Occipital lobe (tissue), 3 donors: ENCODE results near the gene MUC20. TPM values are rescaled to one million over a fixed set of nuclear protein-coding genes. Genes with fewer than 3 reads are reported as not detected.
"Not testable (repeated sequence)": the region's sequence is repeated elsewhere in the genome, so short reads cannot be mapped to it uniquely, and the experiment has no call there.

Experiments used
- DNase-seq: peaks from one replicate; lab custom pipeline; 2025; lab: John Stamatoyannopoulos, UW
- small RNA-seq: library from RNA; depleted of rRNA; stranded (forward); fragments of <200 nt; gene quantifications from one replicate; pipeline ENCODE3, GENCODE V24; 2014
- total RNA-seq: library from RNA; depleted of rRNA; stranded (reverse); fragments of >200 nt; gene quantifications from one replicate; pipeline ENCODE4 v1.2.3, GENCODE V29; 2014

Gene MUC20
- total RNA-seq, 1 donor from 2014 or later = 1.9 TPM

DNA sequence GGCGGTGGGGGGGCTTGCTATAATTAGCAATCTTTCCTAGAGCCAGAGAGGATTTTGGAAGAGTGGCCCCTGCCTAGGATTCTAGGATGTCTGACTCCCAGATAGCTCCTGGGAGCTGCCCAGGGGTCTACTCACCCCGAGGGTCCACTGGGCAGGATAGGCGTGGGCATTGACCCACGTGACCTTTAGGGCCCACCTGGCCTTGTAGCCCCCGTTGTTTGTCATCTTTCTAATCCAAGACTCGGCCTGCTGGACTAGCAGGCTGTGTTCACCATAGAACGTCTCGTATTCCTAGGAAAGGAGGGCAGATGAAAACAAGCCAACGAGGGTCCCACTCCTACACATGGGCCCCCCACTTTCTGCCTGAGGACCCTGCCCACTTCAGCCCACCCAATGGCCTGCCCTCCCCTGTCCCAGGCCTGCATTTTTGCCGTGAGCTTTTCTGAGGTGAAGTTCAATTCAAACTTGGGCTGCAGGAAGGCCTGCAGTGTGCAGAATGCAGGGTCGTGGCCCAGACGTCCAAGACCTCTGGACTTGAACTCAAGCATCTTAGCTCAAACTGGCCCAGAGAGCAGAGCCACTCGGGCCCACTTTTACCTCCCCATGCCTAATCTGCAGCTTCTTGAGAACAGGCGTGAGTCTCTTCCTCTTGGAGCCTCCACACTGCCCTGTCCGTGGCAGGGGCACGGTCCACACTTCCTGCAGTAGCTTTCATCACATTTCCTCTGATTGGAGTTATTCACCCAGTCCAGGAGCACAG lies 49.5 kb downstream of the MUC20 start:
- no peak for DNase-seq

DNA sequence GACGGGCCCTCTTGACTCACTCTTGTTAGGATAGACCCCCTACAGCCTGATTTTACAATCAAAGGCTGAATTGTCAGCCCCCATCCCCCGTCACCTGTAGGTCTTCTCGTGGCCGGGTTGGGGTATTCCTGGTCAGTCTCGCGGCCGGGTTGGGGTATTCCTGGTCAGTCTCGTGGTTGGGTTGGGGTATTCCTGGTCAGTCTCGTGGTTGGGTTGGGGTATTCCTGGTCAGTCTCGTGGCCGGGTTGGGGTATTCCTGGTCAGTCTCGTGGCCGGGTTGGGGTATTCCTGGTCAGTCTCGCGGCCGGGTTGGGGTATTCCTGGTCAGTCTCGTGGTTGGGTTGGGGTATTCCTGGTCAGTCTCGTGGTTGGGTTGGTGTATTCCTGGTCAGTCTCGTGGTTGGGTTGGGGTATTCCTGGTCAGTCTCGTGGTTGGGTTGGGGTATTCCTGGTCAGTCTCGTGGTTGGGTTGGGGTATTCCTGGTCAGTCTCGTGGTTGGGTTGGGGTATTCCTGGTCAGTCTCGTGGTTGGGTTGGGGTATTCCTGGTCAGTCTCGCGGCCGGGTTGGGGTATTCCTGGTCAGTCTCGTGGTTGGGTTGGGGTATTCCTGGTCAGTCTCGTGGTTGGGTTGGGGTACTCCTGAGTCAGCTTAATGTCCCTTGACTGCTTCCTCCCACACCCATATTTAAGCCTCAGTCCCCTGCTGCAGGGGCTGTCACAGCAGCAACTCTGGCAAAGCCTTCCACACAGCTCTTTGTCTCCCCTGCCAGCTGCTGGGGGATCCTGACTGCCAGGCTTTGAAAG lies 50.3 kb downstream of the MUC20 start:
- DNase-seq = not testable (repeated sequence)

DNA sequence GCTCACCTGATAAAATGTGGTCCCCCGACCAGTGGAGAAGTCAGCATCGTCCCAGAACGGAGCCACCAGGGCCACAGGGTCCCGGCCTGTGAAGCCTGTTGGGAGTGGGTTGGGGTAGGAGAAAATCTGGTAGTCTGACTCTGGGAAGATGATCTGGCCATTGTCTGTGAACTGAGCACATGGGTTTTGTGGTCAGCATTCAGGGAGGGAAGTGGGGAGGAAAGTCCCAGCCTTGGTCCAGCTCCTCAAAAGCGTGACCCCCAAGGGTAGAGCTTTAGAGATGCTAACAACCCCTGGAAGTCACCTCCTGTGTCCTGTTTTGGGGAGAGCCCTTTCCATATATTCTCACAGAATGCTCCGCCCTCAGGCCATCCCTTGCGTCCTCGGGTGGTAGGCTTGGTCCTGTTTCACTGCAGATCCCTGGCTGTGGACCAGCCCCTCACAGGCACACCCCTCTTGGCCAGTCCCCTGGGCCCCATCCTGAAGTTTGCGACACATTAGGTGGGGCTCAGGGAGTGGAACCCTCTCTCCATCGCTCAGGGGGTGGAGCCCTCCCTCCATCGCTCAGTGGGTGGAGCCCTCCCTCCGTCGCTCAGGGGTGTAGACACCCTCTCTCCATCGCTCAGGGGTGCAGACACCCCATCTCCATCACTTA lies 51.0 kb downstream of the MUC20 start:
- DNase-seq = no peak

DNA sequence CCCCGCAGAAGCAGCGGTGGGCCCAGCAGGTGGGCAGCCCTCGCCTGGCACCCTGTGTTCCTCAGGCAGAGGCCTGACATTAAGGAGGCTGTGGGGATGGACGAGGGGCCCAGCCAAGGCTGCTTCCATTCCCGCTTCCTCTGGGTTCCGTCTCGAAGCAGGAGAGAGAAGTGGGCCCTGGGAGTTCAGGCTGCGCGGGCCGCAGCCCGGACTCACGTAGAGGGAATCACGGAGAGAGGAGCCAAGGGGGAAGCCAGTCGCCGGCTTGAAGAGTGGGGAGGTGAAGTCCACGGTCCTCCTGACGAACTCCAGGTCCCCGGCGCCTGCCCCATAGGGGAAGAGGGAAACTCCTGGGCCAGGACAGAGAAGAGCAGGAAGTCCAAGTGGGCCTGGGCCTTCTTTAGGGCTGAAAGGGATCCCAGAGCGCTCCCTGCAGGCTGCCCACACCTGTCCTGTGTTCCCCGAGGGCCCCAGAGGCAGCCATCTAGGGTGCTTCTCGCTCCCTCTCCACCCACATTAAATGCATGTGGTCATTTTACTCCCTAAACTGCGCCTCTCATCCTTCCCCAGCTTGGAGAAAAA lies 53.3 kb downstream of the MUC20 start:
- DNase-seq = no peak

DNA sequence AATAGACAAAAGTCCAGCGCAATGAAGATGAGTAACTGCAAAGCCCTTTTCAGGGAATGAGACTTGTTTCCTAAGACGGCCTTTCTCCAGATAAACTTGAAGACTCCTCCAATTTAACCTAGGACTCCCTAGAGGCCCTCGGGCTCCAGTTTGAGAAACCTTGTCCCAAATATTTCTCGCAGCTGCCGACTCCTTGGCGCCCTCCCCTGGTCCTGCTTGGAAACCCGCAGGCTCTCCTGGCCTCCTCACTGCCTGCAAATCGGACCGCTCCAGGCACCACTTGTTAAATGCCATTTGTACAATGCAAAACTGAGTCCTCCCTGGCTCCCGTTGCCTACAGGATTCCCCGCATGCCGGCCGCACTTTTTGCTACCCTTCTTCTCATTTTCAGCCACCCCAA lies 54.1 kb downstream of the MUC20 start:
- DNase-seq = no peak

DNA sequence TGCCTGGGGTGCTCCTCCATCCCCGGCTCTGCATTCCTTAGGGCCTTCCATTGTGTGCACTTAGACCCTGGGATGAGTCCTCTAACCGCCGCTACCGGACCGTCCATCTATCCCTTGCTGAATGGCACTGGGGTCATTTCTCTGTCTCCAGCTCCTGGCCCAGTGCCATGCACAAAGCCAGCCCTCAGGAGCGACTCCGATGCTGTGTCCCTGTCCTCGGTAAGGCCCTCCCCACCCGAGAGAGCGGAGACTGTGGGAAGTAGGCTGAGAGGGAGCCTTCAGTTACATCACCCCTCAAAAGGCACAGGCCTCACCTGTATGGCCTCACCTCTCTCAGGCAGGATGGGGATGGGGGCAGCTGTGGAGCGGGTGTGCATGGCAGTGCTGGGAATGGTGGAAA lies 57.2 kb downstream of the MUC20 start:
- no peak for DNase-seq

DNA sequence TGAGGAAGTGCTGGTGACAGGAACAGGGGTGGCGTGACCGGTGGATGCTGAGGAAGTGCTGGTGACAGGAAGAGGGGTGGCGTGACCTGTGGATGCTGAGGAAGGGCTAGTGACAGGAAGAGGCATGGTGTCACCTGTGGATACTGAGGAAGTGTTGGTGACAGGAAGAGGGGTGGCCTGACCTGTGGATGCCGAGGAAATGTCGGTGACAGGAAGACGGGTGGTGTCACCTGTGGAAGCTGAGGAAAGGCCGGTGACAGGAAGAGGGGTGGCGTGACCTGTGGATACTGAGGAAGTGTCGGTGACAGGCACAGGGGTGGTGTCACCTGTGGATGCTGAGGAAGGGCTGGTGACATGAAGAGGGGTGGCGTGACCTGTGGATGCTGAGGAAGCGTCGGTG lies 60.5 kb downstream of the MUC20 start:
- not testable (repeated sequence) for DNase-seq

Small RNAs within 50 kb of the gene (small RNA-seq; reads per million reads assigned to genes)
- gene MIR570 = not detected

Other genes with a start within 250 kb of the MUC20 start
- gene PPP1R2, start 177.7 kb upstream of the MUC20 start, total RNA-seq = 92.3 TPM
- 3.6 TPM for gene APOD, start 137.0 kb upstream of the MUC20 start, total RNA-seq
- not detected for gene MUC4, start 91.0 kb downstream of the MUC20 start, total RNA-seq
- 10.1 TPM for gene TNK2, start 187.6 kb downstream of the MUC20 start, total RNA-seq